K562 (cell line): ENCODE results near the gene ZC3H10. TPM values are rescaled to one million over a fixed set of nuclear protein-coding genes. Genes with fewer than 3 reads are reported as not detected.

Experiments used
- ARNT ChIP-seq, 2 experiments: fragments of 450-650 bp; IDR thresholded peaks; 2 replicates each; pipeline ENCODE4 v1.6.1; 2016; ENCODE audit warnings: mild to moderate bottlenecking in 1 of 2
- BACH1 ChIP-seq: fragments of 200-800 bp; sonication (Bioruptor generic); IDR thresholded peaks from 2 replicates; pipeline ENCODE4 v1.6.1; 2016; ENCODE audit warnings: missing genetic modification characterization, missing compliant biosample characterization
- CEBPG ChIP-seq, 3 experiments: fragments of 200-800 bp in 1 of 3; sonication (Bioruptor generic) in 1 of 3; sonication (generic) in 1 of 3; formaldehyde crosslinking in 1 of 3; IDR thresholded peaks in 2 of 3; conservative IDR thresholded peaks in 1 of 3; 2 replicates each; pipeline versions ENCODE4 v1.6.1 to v1.8.0; 2016 to 2022; ENCODE audit warnings: missing compliant biosample characterization in 2 of 3, missing genetic modification characterization in 2 of 3, mild to moderate bottlenecking in 1 of 3, missing genetic modification reagents in 1 of 3
- HLTF ChIP-seq: fragments of 450-650 bp; IDR thresholded peaks from 2 replicates; pipeline ENCODE4 v1.6.1; 2016
- NBN ChIP-seq: fragments of 450-650 bp; IDR thresholded peaks from 2 replicates; pipeline ENCODE4 v1.6.1; 2016; ENCODE audit warnings: low read depth, mild to moderate bottlenecking
- NFRKB ChIP-seq: fragments of 450-650 bp; IDR thresholded peaks from 2 replicates; pipeline ENCODE4 v1.6.1; 2016; ENCODE audit warnings: low read depth
- PBX2 ChIP-seq, 2 experiments: IDR thresholded peaks in 1 of 2; conservative IDR thresholded peaks in 1 of 2; 2 replicates each; pipeline ENCODE4 v1.6.1; 2016; ENCODE audit warnings: low read depth in 2 of 2, mild to moderate bottlenecking in 1 of 2, missing compliant biosample characterization in 1 of 2, missing genetic modification characterization in 1 of 2, moderate library complexity in 1 of 2
- PRMT5 ChIP-seq: sonication (generic); formaldehyde crosslinking; IDR thresholded peaks from 2 replicates; pipeline ENCODE4 v1.5.0; 2020; ENCODE audit warnings: missing genetic modification reagents
- REST ChIP-seq, 2 experiments: fragments of 450-650 bp; formaldehyde crosslinking in 1 of 2; IDR thresholded peaks; 2 replicates each; pipeline versions ENCODE4 v1.4.0 to v1.6.1; 2014 to 2020; ENCODE audit warnings: mild to moderate bottlenecking in 2 of 2, borderline replicate concordance in 1 of 2, low read depth in 1 of 2
- SREBF2 ChIP-seq: sonication (generic); formaldehyde crosslinking; IDR thresholded peaks from 2 replicates; pipeline ENCODE4 v1.4.0; 2020; ENCODE audit warnings: mild to moderate bottlenecking, missing genetic modification reagents
- TAF1 ChIP-seq: IDR thresholded peaks from 2 replicates; pipeline ENCODE4 v1.6.1; 2011; ENCODE audit warnings: mild to moderate bottlenecking, low read length, moderate library complexity; ENCODE audit not compliant: insufficient read depth, control insufficient read depth, severe bottlenecking; ENCODE audit errors: extremely low read depth
- TEAD4 ChIP-seq, 2 experiments: sonication (generic) in 1 of 2; formaldehyde crosslinking in 1 of 2; IDR thresholded peaks; 2 replicates each; pipeline versions ENCODE4 v1.6.1 to v1.8.0; 2012 to 2022; ENCODE audit warnings: borderline replicate concordance in 1 of 2, inconsistent platforms in 1 of 2, low read length in 1 of 2, mild to moderate bottlenecking in 1 of 2, missing genetic modification reagents in 1 of 2
- ZNF146 ChIP-seq: IDR thresholded peaks from one replicate; pipeline ENCODE4 v1.6.1; 2018; ENCODE audit warnings: missing compliant biosample characterization; ENCODE audit not compliant: unreplicated experiment
- ZNF431 ChIP-seq: sonication (generic); formaldehyde crosslinking; IDR thresholded peaks from 2 replicates; pipeline ENCODE4 v1.8.0; 2022; ENCODE audit warnings: mild to moderate bottlenecking, missing genetic modification reagents
- polyA plus RNA-seq, 8 experiments: library from polyadenylated mRNA; depleted of rRNA in 4 of 8; stranded (reverse) in 5 of 8; unstranded in 3 of 8; fragments of >200 nt; fragmentation: Nextera tagmentation in 2 of 8; fragmentation: Illumina TruSeq in 1 of 8; extraction: Ambion mirVana in 2 of 8; extraction: Trizol in 1 of 8; gene quantifications; 2 replicates each; pipeline versions ENCODE4 v1.2.1 to v1.2.3, GENCODE V29; 2011 to 2014; ENCODE audit warnings: inconsistent platforms in 1 of 8, missing spikeins in 1 of 8
- total RNA-seq, 7 experiments: library from RNA; depleted of rRNA in 6 of 7; stranded (reverse); fragments of >200 nt in 6 of 7; fragmentation: Illumina TruSeq in 2 of 7; extraction: Trizol in 2 of 7; gene quantifications; 2 replicates each; pipeline versions ENCODE4 v1.2.1 to v1.2.3, GENCODE V29; 2011 to 2021; ENCODE audit warnings: low replicate concordance in 1 of 7

Gene ZC3H10
- total and polyA plus RNA-seq, 9 of the 15 experiments (the other 6 are each of a cell fraction or from before 2014, with no cell fraction given): 0.31 to 4.1 (median 1.6) TPM

- TF ChIP-seq PBX2 (CRISPR knock-in tag; IDR thresholded peaks at IDR 0.05; ENCODE audit: low read depth) (no peak), PBX2 (tag; conservative IDR thresholded peaks at IDR 0.05; ENCODE audit: low read depth) (no peak), NBN (0 out of 2 replicates have a peak, but pooled peaks have one; percentile 8), BACH1 (tag) (peak; percentile 42; the same call in 1 of the 2 replicates), SREBF2 (CRISPR knock-in tag) (0 out of 2 replicates have a peak, but pooled peaks have one; percentile 68), HLTF (0 out of 2 replicates have a peak, but pooled peaks have one; percentile 36), ARNT (IDR thresholded peaks at IDR 0.05) (no peak), ZNF146 (CRISPR knock-in tag) (peak; percentile 1), ZNF431 (CRISPR knock-in tag) (no peak), TAF1 (no peak), NFRKB (peak; percentile 81; the same call in 1 of the 2 replicates), REST (IDR thresholded peaks at IDR 0.05; ENCODE audit: borderline replicate concordance) (0 out of 2 replicates have a peak, but pooled peaks have one; percentile 6), REST (CRISPR knock-in tag; IDR thresholded peaks at IDR 0.05; ENCODE audit: low read depth) (no peak), CEBPG (CRISPR knock-in tag; IDR thresholded peaks at IDR 0.05) (peak; percentile 1; the same call in 1 of the 2 replicates), CEBPG (tag; conservative IDR thresholded peaks at IDR 0.05 in 1 of 2, IDR thresholded peaks at IDR 0.05 in 1 of 2) (no peak), TEAD4 (IDR thresholded peaks at IDR 0.05; ENCODE audit: low read length) (no peak), TEAD4 (CRISPR knock-in tag; IDR thresholded peaks at IDR 0.05; ENCODE audit: borderline replicate concordance) (0 out of 2 replicates have a peak, but pooled peaks have one; percentile 13), PRMT5 (0 out of 2 replicates have a peak, but pooled peaks have one; percentile 24)
Observed at GRCh38 chr12:56104815-56105608, 13.1 kb upstream of the ZC3H10 start (continued).
